Peyer's patch (tissue), 4 donors: ENCODE measurements around the gene PDE4B.

Experiments
- CTCF ChIP-seq, 6 experiments: fragments of 450-650 bp in 4 of 6; fragments of 200-600 bp in 2 of 6; sonication (generic) in 1 of 6; IDR thresholded peaks; one replicate each; pipeline ENCODE4 v1.5.1; 2017 to 2019; ENCODE audit warnings: antibody characterized with exemption in 6 of 6, mild to moderate bottlenecking in 3 of 6, moderate library complexity in 1 of 6
- POLR2A ChIP-seq, 2 donors: fragments of 450-650 bp; IDR thresholded peaks; one replicate each; pipeline ENCODE4 v1.5.1; 2017; ENCODE audit warnings: antibody characterized with exemption in 2 of 2, mild to moderate bottlenecking in 2 of 2, moderate library complexity in 2 of 2

- TF ChIP-seq POLR2A (IDR thresholded peaks at IDR 0.05): no peak
- no peak for TF ChIP-seq CTCF (IDR thresholded peaks at IDR 0.05)
Observed at GRCh38 chr1:66336641-66336990, 543.9 kb downstream of the PDE4B start.
